Measurements from ENCODE around the gene BTAF1. TPM values are rescaled to one million over a fixed set of nuclear protein-coding genes. Genes with fewer than 3 reads are reported as not detected.

The BTAF1 gene
- total and polyA plus RNA-seq, 7 donors, result 4.5 to 14.7 (median 9.8) TPM

- 83 to 94% (median 91%) methylated on average over 1 of the region's 1 CpG for WGBS, 3 donors
- intact Hi-C loops (cut with DNase I), result loop anchor here in 1 of 2 donors (10.0 kb wide), 1 partner anchor 157 kb away; no protein-coding TSS in a partner anchor
- no peaks in the 10 kb centered on the region for H3K4me1 ChIP-seq
- H3K4me3 ChIP-seq, result no peak overlapping the region
- no peak overlapping the region for H3K27ac ChIP-seq
- no peak for TF ChIP-seq CTCF (IDR thresholded peaks at IDR 0.05)
- no peak for DNase-seq
- no peaks in the 10 kb centered on the region for H3K27me3 ChIP-seq (ENCODE audit: insufficient read depth in 3 of 3, low read length in 2 of 3)
- no peak for ATAC-seq
- H3K9me3 ChIP-seq, result no peaks in the 10 kb centered on the region
- H3K36me3 ChIP-seq (ENCODE audit: insufficient read depth in 1 of 2, low read depth in 1 of 2), result peaks cover 7 to 97% of the 10 kb centered on the region in 2 donors
These were observed 68.5 kb downstream of the BTAF1 start for GRCh38 chr10:91992031-91992430.

- H3K27me3 ChIP-seq (ENCODE audit: insufficient read depth in 3 of 3, low read length in 2 of 3), result no peaks in the 10 kb centered on the region
- no peak overlapping the region for H3K27ac ChIP-seq
- H3K4me3 ChIP-seq, result no peak overlapping the region
- no peak for TF ChIP-seq CTCF (IDR thresholded peaks at IDR 0.05)
- 56 to 63% (median 61%) methylated on average over 2 of the region's 2 CpGs for WGBS, 3 donors
- H3K36me3 ChIP-seq (ENCODE audit: insufficient read depth in 1 of 2, low read depth in 1 of 2), result peaks cover 9 to 97% of the 10 kb centered on the region in 2 donors
- no peaks in the 10 kb centered on the region for H3K4me1 ChIP-seq
- no peak for ATAC-seq
- intact Hi-C loops (cut with DNase I), result loop anchor here in 1 of 2 donors (10.0 kb wide), 1 partner anchor 161 kb away; no protein-coding TSS in a partner anchor
- H3K9me3 ChIP-seq, result no peaks in the 10 kb centered on the region
- DNase-seq, result no peak
These were observed 72.7 kb downstream of the BTAF1 start for GRCh38 chr10:91996266-91996665.

GRCh38 chr10:92001581-92001980, 78.0 kb downstream of the BTAF1 start:
- TF ChIP-seq CTCF (IDR thresholded peaks at IDR 0.05), result no peak
- ATAC-seq, result no peak
- H3K27ac ChIP-seq, result no peak overlapping the region
- WGBS, 3 donors, result 97 to 100% (median 98%) methylated on average over 3 of the region's 3 CpGs
- intact Hi-C loops (cut with DNase I), result no loop called here
- DNase-seq, result no peak
- no peaks in the 10 kb centered on the region for H3K4me1 ChIP-seq
- no peaks in the 10 kb centered on the region for H3K27me3 ChIP-seq (ENCODE audit: insufficient read depth in 3 of 3, low read length in 2 of 3)
- no peak overlapping the region for H3K4me3 ChIP-seq
- peaks cover 2 to 72% of the 10 kb centered on the region in 2 donors for H3K36me3 ChIP-seq (ENCODE audit: insufficient read depth in 1 of 2, low read depth in 1 of 2)
- no peaks in the 10 kb centered on the region for H3K9me3 ChIP-seq

GRCh38 chr10:92001995-92002394, 78.4 kb downstream of the BTAF1 start:
- no peak overlapping the region for H3K27ac ChIP-seq
- H3K36me3 ChIP-seq (ENCODE audit: insufficient read depth in 1 of 2, low read depth in 1 of 2), result peaks cover 2 to 70% of the 10 kb centered on the region in 2 donors
- no peak for TF ChIP-seq CTCF (IDR thresholded peaks at IDR 0.05)
- H3K4me3 ChIP-seq, result no peak overlapping the region
- intact Hi-C loops (cut with DNase I), result no loop called here
- 94 to 99% (median 98%) methylated on average over 2 of the region's 2 CpGs for WGBS, 3 donors
- DNase-seq, result no peak
- no peaks in the 10 kb centered on the region for H3K4me1 ChIP-seq
- no peaks in the 10 kb centered on the region for H3K27me3 ChIP-seq (ENCODE audit: insufficient read depth in 3 of 3, low read length in 2 of 3)
- H3K9me3 ChIP-seq, result no peaks in the 10 kb centered on the region
- no peak for ATAC-seq

GRCh38 chr10:92003258-92003657, 79.7 kb downstream of the BTAF1 start:
- H3K36me3 ChIP-seq (ENCODE audit: insufficient read depth in 1 of 2, low read depth in 1 of 2), result peaks cover 2 to 68% of the 10 kb centered on the region in 2 donors
- intact Hi-C loops (cut with DNase I), result no loop called here
- no peak for ATAC-seq
- no peaks in the 10 kb centered on the region for H3K9me3 ChIP-seq
- no peak for TF ChIP-seq CTCF (IDR thresholded peaks at IDR 0.05)
- no peak overlapping the region for H3K27ac ChIP-seq
- H3K4me1 ChIP-seq, result no peaks in the 10 kb centered on the region
- H3K4me3 ChIP-seq, result no peak overlapping the region
- H3K27me3 ChIP-seq (ENCODE audit: insufficient read depth in 3 of 3, low read length in 2 of 3), result no peaks in the 10 kb centered on the region
- 80 to 91% (median 87%) methylated on average over 2 of the region's 2 CpGs for WGBS, 3 donors
- no peak for DNase-seq
